K562 (cell line): ENCODE results near the gene MRPL57. TPM values are rescaled to one million over a fixed set of nuclear protein-coding genes. Genes with fewer than 3 reads are reported as not detected.

Experiments
- ATAC-seq: fragments of 200-7000 bp; cut with Tn5 transposase; 3 replicates; pipeline ENCODE4 v1.9.1; 2020; ENCODE audit warnings: moderate library complexity
- BruUV-seq: library from RNA; stranded (reverse); fragments of 400-500 nt; replicated peaks from 2 replicates; lab custom pipeline; 2021; lab: Mats Ljungman, UMichigan
- CTCF ChIA-PET: fragments of 300-600 bp; formaldehyde crosslinking; extraction: SDS; loops from one replicate; lab custom pipeline; 2021; ENCODE audit warnings: low intra/inter-chr PET ratio; lab: Yijun Ruan, JAX
- POLR2A ChIA-PET: fragments of 300-600, 350-650 bp; sonication (Branson Sonifier 250); formaldehyde crosslinking; extraction: SDS; loops from one replicate; lab custom pipeline; 2021; ENCODE audit warnings: antibody characterized with exemption, inconsistent platforms; lab: Yijun Ruan, JAX
- DNase-seq, 4 experiments: peaks; one replicate each; pipeline versions ENCODE4 v3.0.0 to v3.0.0-alpha.2; 2011 to 2018; ENCODE audit warnings: low spot score in 3 of 4, mixed read lengths in 3 of 4; ENCODE audit errors: extremely low read depth in 1 of 4
- FAIRE-seq: peaks from 2 replicates; lab custom pipeline; 2011; peaks lifted over from hg19 to GRCh38; lab: Jason Lieb, UNC
- H2AFZ ChIP-seq: 2 replicates; pipeline ENCODE4 v1.6.0; 2011; ENCODE audit warnings: low read depth, low read length, control low read depth, inconsistent platforms
- H3K27ac ChIP-seq: fragments of 200-600 bp; 3 replicates; pipeline ENCODE4 v1.8.0; 2011; ENCODE audit warnings: low read depth, mild to moderate bottlenecking, control low read depth, inconsistent platforms, low read length, moderate library complexity, mixed read lengths; ENCODE audit errors: extremely low read depth
- H3K27me3 ChIP-seq, 2 experiments: fragments of 300-600 bp in 1 of 2; 2 replicates in 1 of 2; 3 replicates in 1 of 2; pipeline versions ENCODE4 v1.6.0 to v1.8.0; 2011; ENCODE audit warnings: inconsistent platforms in 2 of 2, low read length in 2 of 2, mild to moderate bottlenecking in 1 of 2, mixed read lengths in 1 of 2, moderate library complexity in 1 of 2; ENCODE audit not compliant: control insufficient read depth in 2 of 2, insufficient read depth in 2 of 2
- H3K36me3 ChIP-seq: fragments of 300-600 bp; 3 replicates; pipeline ENCODE4 v1.8.0; 2011; ENCODE audit warnings: mild to moderate bottlenecking, low read length, inconsistent platforms; ENCODE audit not compliant: control insufficient read depth, insufficient read depth
- H3K4me1 ChIP-seq, 2 experiments: fragments of 200-600 bp in 1 of 2; replicated peaks in 1 of 2; 2 replicates in 1 of 2; 3 replicates in 1 of 2; pipeline versions ENCODE4 v1.5.1 to v1.8.0; 2011; ENCODE audit warnings: inconsistent platforms in 2 of 2, low read length in 2 of 2, mild to moderate bottlenecking in 1 of 2, mixed read lengths in 1 of 2, moderate library complexity in 1 of 2; ENCODE audit not compliant: control insufficient read depth in 2 of 2, insufficient read depth in 2 of 2
- H3K4me2 ChIP-seq: 2 replicates; pipeline ENCODE4 v1.6.1; 2011; ENCODE audit warnings: low read length, control low read depth, inconsistent platforms, mixed read lengths; ENCODE audit not compliant: insufficient read depth
- H3K4me3 ChIP-seq: fragments of 200-600 bp; sonication (generic), shearing (Covaris generic); 2 replicates; pipeline ENCODE4 v1.5.1; 2016; ENCODE audit warnings: control low read depth, inconsistent platforms
- H3K79me2 ChIP-seq: fragments of 200-600 bp; 3 replicates; pipeline ENCODE4 v1.8.0; 2011; ENCODE audit warnings: low read length, inconsistent platforms; ENCODE audit not compliant: control insufficient read depth, insufficient read depth
- H3K9ac ChIP-seq, 2 experiments: 2 replicates each; pipeline versions ENCODE4 v1.6.0 to v1.6.1; 2011; ENCODE audit warnings: low read depth in 2 of 2, low read length in 2 of 2, control low read depth in 1 of 2, inconsistent platforms in 1 of 2, mild to moderate bottlenecking in 1 of 2, mixed read lengths in 1 of 2; ENCODE audit not compliant: insufficient read depth in 1 of 2
- H3K9me1 ChIP-seq: one replicate; pipeline ENCODE4 v1.6.0; 2011; ENCODE audit warnings: inconsistent platforms, mild to moderate bottlenecking, low read length, moderate library complexity; ENCODE audit not compliant: control insufficient read depth, insufficient read depth
- H3K9me3 ChIP-seq: replicated peaks from 2 replicates; pipeline ENCODE4 v1.5.1; 2011; ENCODE audit warnings: low read depth, low read length, inconsistent platforms; ENCODE audit not compliant: control insufficient read depth, insufficient read depth
- H4K20me1 ChIP-seq: replicated peaks from 2 replicates; pipeline ENCODE4 v1.6.1; 2011; ENCODE audit warnings: low read length, inconsistent platforms, mixed read lengths; ENCODE audit not compliant: control insufficient read depth, insufficient read depth
- PHB2 ChIP-seq: fragments of 450-650 bp; IDR thresholded peaks from 2 replicates; pipeline ENCODE4 v1.6.1; 2017; ENCODE audit warnings: low read depth
- POLR2AphosphoS2 ChIP-seq: IDR thresholded peaks from 2 replicates; pipeline ENCODE4 v1.6.1; 2012; ENCODE audit warnings: low read length, improper control_type of control experiment
- ZNF133 ChIP-seq: fragments of 250-450 bp; sonication (Bioruptor Pico); IDR thresholded peaks from 2 replicates; pipeline ENCODE4 v1.4.0; 2020; ENCODE audit warnings: mild to moderate bottlenecking
- WGBS: fragments of 100-300 bp; shearing (Covaris generic); methylation state at CpG from one replicate; pipeline ENCODE4 v1.1.6; 2016; ENCODE audit warnings: low coverage, mixed read lengths; ENCODE audit not compliant: insufficient coverage; ENCODE audit errors: missing lambda C conversion rate; 5-methylcytosine and 5-hydroxymethylcytosine counted together
- in situ Hi-C: fragments of 300-500 bp; cut with MboI; formaldehyde crosslinking; loops from 4 replicates; pipeline ENCODE4 v1.15.0; 2018; ENCODE audit warnings: inconsistent platforms, mixed read lengths
- intact Hi-C: fragments of 100-400 bp; cut with micrococcal nuclease; formaldehyde crosslinking; loops from 2 replicates; pipeline ENCODE4 v1.14.2; 2022
- polyA plus RNA-seq, 8 experiments: library from polyadenylated mRNA; depleted of rRNA in 4 of 8; stranded (reverse) in 5 of 8; unstranded in 3 of 8; fragments of >200 nt; fragmentation: Nextera tagmentation in 2 of 8; fragmentation: Illumina TruSeq in 1 of 8; extraction: Ambion mirVana in 2 of 8; extraction: Trizol in 1 of 8; gene quantifications; 2 replicates each; pipeline versions ENCODE4 v1.2.1 to v1.2.3, GENCODE V29; 2011 to 2014; ENCODE audit warnings: inconsistent platforms in 1 of 8, missing spikeins in 1 of 8
- total RNA-seq, 7 experiments: library from RNA; depleted of rRNA in 6 of 7; stranded (reverse); fragments of >200 nt in 6 of 7; fragmentation: Illumina TruSeq in 2 of 7; extraction: Trizol in 2 of 7; gene quantifications; 2 replicates each; pipeline versions ENCODE4 v1.2.1 to v1.2.3, GENCODE V29; 2011 to 2021; ENCODE audit warnings: low replicate concordance in 1 of 7
- TF ChIP-seq, protein P1 (sequence below): fragments of 450-650 bp; formaldehyde crosslinking; IDR thresholded peaks from 2 replicates; pipeline ENCODE4 v1.4.0; 2020; ENCODE audit warnings: mild to moderate bottlenecking, moderate library complexity

MRPL57 gene
- total and polyA plus RNA-seq, 9 of the 15 experiments (the other 6 are each of a cell fraction or from before 2014, with no cell fraction given) = 6.5 to 40.4 (median 15.7) TPM

DNA sequence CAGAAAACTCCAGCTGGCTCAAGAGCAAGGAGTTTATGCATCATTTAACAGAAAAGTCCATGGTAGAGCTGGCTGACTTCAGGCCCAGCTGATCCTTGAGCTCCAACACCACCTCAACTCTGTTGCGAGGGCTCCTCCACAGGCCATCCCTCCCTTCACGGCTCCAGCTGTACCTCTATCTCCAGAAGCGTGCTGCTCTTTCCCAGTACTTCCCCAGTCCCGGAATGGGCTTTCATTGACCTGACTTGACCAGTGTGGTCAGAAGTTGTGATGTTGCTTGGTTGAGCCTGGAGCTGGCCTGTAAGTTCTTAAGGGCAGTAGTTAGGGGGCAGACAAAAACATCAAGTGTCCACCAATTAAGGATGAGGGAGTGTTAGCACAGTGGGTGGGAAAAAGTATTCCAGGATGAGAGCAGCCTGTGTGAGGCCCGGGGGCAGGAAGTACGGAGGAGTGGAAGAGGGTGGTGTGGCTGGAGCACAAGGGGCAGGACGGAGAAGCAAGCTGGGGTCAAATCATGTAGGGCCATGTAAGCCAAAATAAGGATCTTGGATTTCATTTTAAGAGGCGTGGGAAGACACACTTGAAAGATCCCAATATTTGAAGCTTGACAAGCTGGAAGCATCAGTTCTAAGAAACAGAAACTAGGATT lies 24.1 kb upstream of the MRPL57 start:
- intact Hi-C loops (no loop called here), in situ Hi-C loops (no loop called here)
- DNase-seq (no peak), FAIRE-seq (no peak), ATAC-seq (no peak; the same call in 2 of the 3 replicates)
- no peaks in the 10 kb centered on the region for H3K9me3 ChIP-seq
- ChIA-PET POLR2A (interaction anchor here (1.1 kb wide), 1 partner anchor 10 kb away, joined by 3 read pairs; no protein-coding TSS in a partner anchor), CTCF (no interaction called here)
- no peaks in the 10 kb centered on the region for H3K4me1 ChIP-seq
- H3K27ac ChIP-seq = no peak overlapping the region
- H3K9ac ChIP-seq = no peak overlapping the region
- no peak overlapping the region for H2AFZ ChIP-seq
- no peaks in the 10 kb centered on the region for H3K79me2 ChIP-seq
- no peaks in the 10 kb centered on the region for H3K9me1 ChIP-seq
- WGBS = 63% methylated on average over 8 of the region's 8 CpGs
- H3K36me3 ChIP-seq = peaks cover 30% of the 10 kb centered on the region; the same call in 2 of the 3 replicates
- H4K20me1 ChIP-seq = 0 out of 2 replicates have a peak, but pooled peaks cover 2% of the 10 kb centered on the region
- no TSS peak for BruUV-seq
- no peak overlapping the region for H3K4me3 ChIP-seq
- H3K27me3 ChIP-seq = no peaks in the 10 kb centered on the region
- no peak overlapping the region for H3K4me2 ChIP-seq
- TF ChIP-seq POLR2AphosphoS2 (no peak), ZNF133 (CRISPR knock-in tag) (no peak), PHB2 (no peak)
- TF ChIP-seq, protein P1, sequence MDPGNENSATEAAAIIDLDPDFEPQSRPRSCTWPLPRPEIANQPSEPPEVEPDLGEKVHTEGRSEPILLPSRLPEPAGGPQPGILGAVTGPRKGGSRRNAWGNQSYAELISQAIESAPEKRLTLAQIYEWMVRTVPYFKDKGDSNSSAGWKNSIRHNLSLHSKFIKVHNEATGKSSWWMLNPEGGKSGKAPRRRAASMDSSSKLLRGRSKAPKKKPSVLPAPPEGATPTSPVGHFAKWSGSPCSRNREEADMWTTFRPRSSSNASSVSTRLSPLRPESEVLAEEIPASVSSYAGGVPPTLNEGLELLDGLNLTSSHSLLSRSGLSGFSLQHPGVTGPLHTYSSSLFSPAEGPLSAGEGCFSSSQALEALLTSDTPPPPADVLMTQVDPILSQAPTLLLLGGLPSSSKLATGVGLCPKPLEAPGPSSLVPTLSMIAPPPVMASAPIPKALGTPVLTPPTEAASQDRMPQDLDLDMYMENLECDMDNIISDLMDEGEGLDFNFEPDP (CRISPR knock-in tag) = no peak
